A549 (cell line): ENCODE measurements around the gene TXN2. TPM values are rescaled to one million over a fixed set of nuclear protein-coding genes. Genes with fewer than 3 reads are reported as not detected.
A peak's percentile ranks its signal among the peaks of the same experiment; 100 is the strongest.

Experiments used
- ATAC-seq, 2 experiments: fragments of 200-7000 bp in 1 of 2; fragments of >200 bp in 1 of 2; cut with Nextera tagmentation in 1 of 2; cut with Tn5 transposase in 1 of 2; 3 replicates each; pipeline versions ENCODE4 v1.8.0 to v1.9.1; 2018 to 2020; ENCODE audit warnings: mild to moderate bottlenecking in 1 of 2, moderate library complexity in 1 of 2
- CTCF ChIA-PET: fragments of 300-600 bp; sonication (Branson Sonifier 250); formaldehyde crosslinking; extraction: SDS; loops from one replicate; lab custom pipeline; 2021; ENCODE audit warnings: antibody characterized with exemption, inconsistent platforms; lab: Yijun Ruan, JAX
- POLR2A ChIA-PET: fragments of 350-600 bp; formaldehyde crosslinking; extraction: SDS; loops from one replicate; lab custom pipeline; 2021; ENCODE audit warnings: antibody characterized with exemption, inconsistent platforms; lab: Yijun Ruan, JAX
- DNase-seq, 2 experiments: peaks; one replicate each; pipeline versions ENCODE4 v3.0.0 to v3.0.0-alpha.2; 2011 to 2016; ENCODE audit warnings: low read depth in 1 of 2, low spot score in 1 of 2
- FAIRE-seq: peaks from 2 replicates; lab custom pipeline; 2011; peaks lifted over from hg19 to GRCh38; lab: Jason Lieb, UNC
- H3K27ac ChIP-seq, 2 experiments: fragments of >200 bp; sonication (Bioruptor Twin); formaldehyde crosslinking; 3 replicates each; pipeline ENCODE4 v1.5.1; 2016 to 2017
- H3K4me1 ChIP-seq: fragments of >200 bp; sonication (Bioruptor Twin); formaldehyde crosslinking; 3 replicates; pipeline ENCODE4 v1.6.1; 2016
- H3K4me2 ChIP-seq: fragments of >200 bp; sonication (Bioruptor Twin); formaldehyde crosslinking; 3 replicates; pipeline ENCODE4 v1.6.1; 2016
- H3K4me3 ChIP-seq: fragments of >200 bp; sonication (Bioruptor Twin); formaldehyde crosslinking; 3 replicates; pipeline ENCODE4 v1.5.1; 2016
- H3K9me3 ChIP-seq: fragments of >200 bp; sonication (Bioruptor Twin); formaldehyde crosslinking; 3 replicates; pipeline ENCODE4 v1.6.1; 2016
- CBX2 ChIP-seq: fragments of 200-600 bp; sonication (generic); IDR thresholded peaks from 2 replicates; pipeline ENCODE4 v1.6.1; 2016; ENCODE audit warnings: low read depth, mild to moderate bottlenecking, borderline replicate concordance
- CEBPB ChIP-seq, 2 experiments: fragments of >200 bp in 1 of 2; sonication (Bioruptor Twin) in 1 of 2; formaldehyde crosslinking in 1 of 2; IDR thresholded peaks; 2 replicates each; pipeline ENCODE4 v1.6.1; 2012 to 2016
- CHD2 ChIP-seq: fragments of 150-350 bp; IDR thresholded peaks from 2 replicates; pipeline ENCODE4 v1.6.1; 2014; ENCODE audit warnings: low read length; ENCODE audit not compliant: partially characterized antibody
- EHF ChIP-seq: fragments of 250-450 bp; sonication (Bioruptor Pico); IDR thresholded peaks from 2 replicates; pipeline ENCODE4 v1.5.0; 2020; ENCODE audit warnings: mild to moderate bottlenecking
- EP300 ChIP-seq, 2 experiments: fragments of >200 bp; sonication (Bioruptor Twin); formaldehyde crosslinking; IDR thresholded peaks; 2 replicates in 1 of 2; 3 replicates in 1 of 2; pipeline ENCODE4 v1.6.1; 2016 to 2017
- FOSL2 ChIP-seq, 2 experiments: fragments of 450-650 bp in 1 of 2; fragments of >200 bp in 1 of 2; sonication (Bioruptor Twin) in 1 of 2; formaldehyde crosslinking; IDR thresholded peaks; 2 replicates each; pipeline versions ENCODE4 v1.5.0 to v1.6.1; 2016 to 2020; ENCODE audit warnings: mild to moderate bottlenecking in 1 of 2, moderate library complexity in 1 of 2
- GATA3 ChIP-seq: IDR thresholded peaks from 2 replicates; pipeline ENCODE4 v1.6.1; 2012; ENCODE audit warnings: borderline replicate concordance
- HEYL ChIP-seq: fragments of 250-450 bp; sonication (Bioruptor Pico); IDR thresholded peaks from 2 replicates; pipeline ENCODE4 v1.8.0; 2021; ENCODE audit warnings: mild to moderate bottlenecking, moderate library complexity
- HOXA7 ChIP-seq: fragments of 250-450 bp; sonication (Bioruptor Pico); IDR thresholded peaks from 2 replicates; pipeline ENCODE4 v1.5.0; 2020; ENCODE audit warnings: mild to moderate bottlenecking, moderate library complexity
- HOXB13 ChIP-seq: fragments of 250-450 bp; sonication (Bioruptor Pico); IDR thresholded peaks from 2 replicates; pipeline ENCODE4 v1.5.0; 2020; ENCODE audit warnings: low read depth, mild to moderate bottlenecking, moderate library complexity
- HOXB5 ChIP-seq: fragments of 250-450 bp; sonication (Bioruptor Pico); IDR thresholded peaks from 2 replicates; pipeline ENCODE4 v1.5.0; 2020; ENCODE audit warnings: mild to moderate bottlenecking, moderate library complexity
- JUNB ChIP-seq: fragments of >200 bp; sonication (Bioruptor Twin); formaldehyde crosslinking; IDR thresholded peaks from 2 replicates; pipeline ENCODE4 v1.6.1; 2016
- MAFK ChIP-seq: fragments of 450-650 bp; IDR thresholded peaks from 2 replicates; pipeline ENCODE4 v1.6.1; 2014; ENCODE audit not compliant: partially characterized antibody
- MYC ChIP-seq: IDR thresholded peaks from 2 replicates; pipeline ENCODE4 v1.6.1; 2012; ENCODE audit warnings: mild to moderate bottlenecking, inconsistent platforms, low read length, improper control_type of control experiment, borderline replicate concordance
- NPAS2 ChIP-seq: fragments of 250-450 bp; sonication (Bioruptor Pico); IDR thresholded peaks from 2 replicates; pipeline ENCODE4 v1.8.0; 2022; ENCODE audit warnings: mild to moderate bottlenecking, moderate library complexity, borderline replicate concordance
- POLR2AphosphoS2 ChIP-seq: conservative IDR thresholded peaks from 2 replicates; pipeline ENCODE4 v1.6.1; 2012; ENCODE audit warnings: low read length, improper control_type of control experiment, inconsistent platforms
- RARB ChIP-seq: fragments of 250-450 bp; sonication (Bioruptor Pico); IDR thresholded peaks from 2 replicates; pipeline ENCODE4 v1.8.0; 2021; ENCODE audit warnings: mild to moderate bottlenecking, moderate library complexity
- RCOR1 ChIP-seq: fragments of 150-350 bp; IDR thresholded peaks from 2 replicates; pipeline ENCODE4 v1.6.1; 2014; ENCODE audit warnings: antibody characterized with exemption, low read length, low read depth
- RNF2 ChIP-seq: fragments of 200-600 bp; sonication (generic); IDR thresholded peaks from 2 replicates; pipeline ENCODE4 v1.6.1; 2016; ENCODE audit warnings: low read depth, mild to moderate bottlenecking, antibody characterized with exemption, moderate library complexity, borderline replicate concordance
- ZFP36 ChIP-seq: fragments of 450-650 bp; IDR thresholded peaks from 2 replicates; pipeline ENCODE4 v1.6.1; 2014; ENCODE audit warnings: borderline replicate concordance; ENCODE audit not compliant: partially characterized antibody
- ZNF302 ChIP-seq: fragments of 250-450 bp; sonication (Bioruptor Pico); IDR thresholded peaks from 2 replicates; pipeline ENCODE4 v1.9.0; 2021; ENCODE audit warnings: inconsistent platforms, mild to moderate bottlenecking, moderate library complexity
- ZSCAN20 ChIP-seq: fragments of 250-450 bp; sonication (Bioruptor Pico); IDR thresholded peaks from 2 replicates; pipeline ENCODE4 v1.8.0; 2022; ENCODE audit warnings: mild to moderate bottlenecking, moderate library complexity
- WGBS: methylation state at CpG from one replicate; pipeline ENCODE4 v1.1.6; 2017; ENCODE audit errors: missing lambda C conversion rate; 5-methylcytosine and 5-hydroxymethylcytosine counted together
- polyA plus RNA-seq, 4 experiments: library from polyadenylated mRNA; depleted of rRNA in 3 of 4; stranded (reverse); fragments of >200 nt; fragmentation: RNase III in 1 of 4; extraction: RNeasy Plus Mini Kit Qiagen cat#74134 plus additional on column Dnase treatment in 1 of 4; gene quantifications; 2 replicates in 3 of 4; 3 replicates in 1 of 4; pipeline ENCODE4 v1.2.3, GENCODE V29; 2011 to 2017
- TF ChIP-seq, protein P1 (sequence below): fragments of 150-350 bp; IDR thresholded peaks from 2 replicates; pipeline ENCODE4 v1.6.1; 2014; ENCODE audit warnings: low read depth, mild to moderate bottlenecking, low read length
- TF ChIP-seq, protein P2 (sequence below): IDR thresholded peaks from 2 replicates; pipeline ENCODE4 v1.6.1; 2012
- TF ChIP-seq, protein P3 (sequence below): fragments of 250-450 bp; sonication (Bioruptor Pico); IDR thresholded peaks from 2 replicates; pipeline ENCODE4 v1.5.0; 2020; ENCODE audit warnings: low read depth, mild to moderate bottlenecking, moderate library complexity
- TF ChIP-seq, protein P4 (sequence below): fragments of >200 bp; sonication (Bioruptor Twin); formaldehyde crosslinking; IDR thresholded peaks from 3 replicates; pipeline ENCODE4 v1.6.1; 2016

The TXN2 gene
- polyA plus RNA-seq, 2 of the 4 experiments (the other 2 are of a cell fraction), result 82.2 to 89.6 TPM

DNA sequence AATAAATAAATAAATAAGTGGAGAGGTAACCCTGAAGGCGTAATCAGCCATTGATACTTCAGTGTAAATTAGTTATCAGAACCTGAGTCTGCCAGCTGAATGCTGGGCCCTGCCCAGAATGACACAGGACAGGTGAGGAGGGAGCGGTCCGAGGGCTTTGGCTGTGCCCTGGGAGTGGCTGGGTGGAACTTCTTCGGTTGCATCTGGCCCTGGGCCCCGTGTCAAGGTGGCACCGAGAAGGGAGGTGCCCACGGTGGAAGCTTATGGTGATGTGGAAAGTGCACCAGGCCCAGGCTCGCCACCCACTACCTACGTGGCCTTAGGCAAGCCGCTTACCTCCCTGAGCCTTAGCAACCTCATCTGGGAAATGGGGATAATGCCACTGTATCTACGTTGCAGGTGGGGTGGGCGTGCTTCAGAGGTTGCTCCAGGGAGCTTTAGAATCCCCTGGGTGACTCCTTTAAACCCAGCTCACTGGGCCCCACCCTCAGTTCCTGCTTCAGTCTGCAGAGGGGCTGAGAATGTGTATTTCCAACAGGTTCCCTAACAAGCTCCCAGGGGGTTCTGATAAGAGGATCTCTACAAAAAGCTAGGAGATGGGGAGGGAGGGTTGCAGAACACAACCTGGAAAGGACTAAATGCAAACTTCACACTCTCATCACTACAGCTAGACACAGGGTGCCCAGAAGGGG, 38.8 kb downstream of the TXN2 start:
- WGBS, result 90% methylated on average over 12 of the region's 12 CpGs
- TF ChIP-seq HOXB5 (CRISPR knock-in tag), result no peak
- no peak for TF ChIP-seq EHF (CRISPR knock-in tag)
- TF ChIP-seq HOXB13 (CRISPR knock-in tag), result no peak
- no peak for TF ChIP-seq FOSL2 (IDR thresholded peaks at IDR 0.05)
- no peak for TF ChIP-seq FOSL2 (CRISPR knock-in tag; IDR thresholded peaks at IDR 0.05)
- no peak for TF ChIP-seq CEBPB (IDR thresholded peaks at IDR 0.05)
- no peak for TF ChIP-seq RARB (CRISPR knock-in tag)
- TF ChIP-seq, protein P1, sequence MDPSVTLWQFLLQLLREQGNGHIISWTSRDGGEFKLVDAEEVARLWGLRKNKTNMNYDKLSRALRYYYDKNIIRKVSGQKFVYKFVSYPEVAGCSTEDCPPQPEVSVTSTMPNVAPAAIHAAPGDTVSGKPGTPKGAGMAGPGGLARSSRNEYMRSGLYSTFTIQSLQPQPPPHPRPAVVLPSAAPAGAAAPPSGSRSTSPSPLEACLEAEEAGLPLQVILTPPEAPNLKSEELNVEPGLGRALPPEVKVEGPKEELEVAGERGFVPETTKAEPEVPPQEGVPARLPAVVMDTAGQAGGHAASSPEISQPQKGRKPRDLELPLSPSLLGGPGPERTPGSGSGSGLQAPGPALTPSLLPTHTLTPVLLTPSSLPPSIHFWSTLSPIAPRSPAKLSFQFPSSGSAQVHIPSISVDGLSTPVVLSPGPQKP, result no peak
- TF ChIP-seq ZSCAN20, result no peak
- no peak for TF ChIP-seq ZNF302 (CRISPR knock-in tag)
- TF ChIP-seq ZFP36, result no peak
- TF ChIP-seq CBX2, result no peak
- FAIRE-seq (no peak), ATAC-seq (no peak), DNase-seq (no peak)
- no peak overlapping the region for H3K4me2 ChIP-seq
- ChIA-PET POLR2A (interaction anchor here (0.6 kb wide), 1 partner anchor 22 kb away, joined by 4 read pairs; no protein-coding TSS in a partner anchor), CTCF (interaction anchor here (0.8 kb wide), 1 partner anchor 12 kb away, joined by 3 read pairs; no protein-coding TSS in a partner anchor)
- H3K27ac ChIP-seq, result peak overlapping the region in 1 of 2 experiments; percentile 54; a peak in 2 of 6 replicates
- H3K4me3 ChIP-seq, result no peak overlapping the region
- H3K9me3 ChIP-seq, result no peaks in the 10 kb centered on the region
- H3K4me1 ChIP-seq, result peaks cover 33% of the 10 kb centered on the region

DNA sequence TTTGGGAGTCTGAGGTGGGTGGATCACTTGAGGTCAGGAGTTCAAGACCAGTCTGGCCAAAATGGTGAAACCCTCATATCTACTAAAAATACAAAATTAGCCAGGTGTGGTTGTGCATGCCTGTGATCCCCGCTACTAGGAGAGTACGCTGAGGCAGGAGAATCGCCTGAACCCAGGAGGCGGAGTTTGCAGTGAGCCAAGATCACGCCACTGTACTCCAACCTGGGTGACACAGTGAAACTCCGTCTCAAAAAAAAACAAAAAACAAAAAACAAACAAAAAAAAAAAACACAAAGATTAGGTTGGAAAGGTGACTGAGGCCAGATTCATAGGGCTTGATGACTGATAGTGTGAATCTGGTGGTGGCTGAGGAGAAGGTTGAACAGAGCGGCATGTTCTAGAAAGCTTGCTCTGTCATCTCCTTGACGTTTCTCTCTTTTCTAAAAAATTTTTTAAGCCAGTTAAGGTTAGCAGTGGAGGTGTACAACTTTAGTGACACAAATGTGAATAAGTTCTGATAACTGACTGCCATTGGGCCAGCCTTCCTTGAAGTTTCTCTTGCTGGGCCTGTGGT, 40.9 kb downstream of the TXN2 start:
- H3K4me3 ChIP-seq, result no peak overlapping the region
- H3K9me3 ChIP-seq, result no peaks in the 10 kb centered on the region
- peak overlapping the region; percentile 69 to 79 for H3K27ac ChIP-seq
- TF ChIP-seq RNF2, result no peak
- TF ChIP-seq JUNB, result no peak
- TF ChIP-seq, all 56 proteins: peak for 0
- peaks cover 44% of the 10 kb centered on the region for H3K4me1 ChIP-seq
- H3K4me2 ChIP-seq, result peak overlapping the region; percentile 58
- 79% methylated on average over 8 of the region's 8 CpGs for WGBS
- CTCF ChIA-PET, result interaction anchor here (0.7 to 1.3 kb wide), 2 partner anchors 23 to 71 kb away, joined by 3 to 4 read pairs; no protein-coding TSS in a partner anchor
- FAIRE-seq, result no peak
- no peak for DNase-seq
- POLR2A ChIA-PET, result interaction anchor here (1.1 kb wide), 1 partner anchor 53 kb away, joined by 3 read pairs; the partner anchor contains the start of gene MYH9
- ATAC-seq, result no peak

DNA sequence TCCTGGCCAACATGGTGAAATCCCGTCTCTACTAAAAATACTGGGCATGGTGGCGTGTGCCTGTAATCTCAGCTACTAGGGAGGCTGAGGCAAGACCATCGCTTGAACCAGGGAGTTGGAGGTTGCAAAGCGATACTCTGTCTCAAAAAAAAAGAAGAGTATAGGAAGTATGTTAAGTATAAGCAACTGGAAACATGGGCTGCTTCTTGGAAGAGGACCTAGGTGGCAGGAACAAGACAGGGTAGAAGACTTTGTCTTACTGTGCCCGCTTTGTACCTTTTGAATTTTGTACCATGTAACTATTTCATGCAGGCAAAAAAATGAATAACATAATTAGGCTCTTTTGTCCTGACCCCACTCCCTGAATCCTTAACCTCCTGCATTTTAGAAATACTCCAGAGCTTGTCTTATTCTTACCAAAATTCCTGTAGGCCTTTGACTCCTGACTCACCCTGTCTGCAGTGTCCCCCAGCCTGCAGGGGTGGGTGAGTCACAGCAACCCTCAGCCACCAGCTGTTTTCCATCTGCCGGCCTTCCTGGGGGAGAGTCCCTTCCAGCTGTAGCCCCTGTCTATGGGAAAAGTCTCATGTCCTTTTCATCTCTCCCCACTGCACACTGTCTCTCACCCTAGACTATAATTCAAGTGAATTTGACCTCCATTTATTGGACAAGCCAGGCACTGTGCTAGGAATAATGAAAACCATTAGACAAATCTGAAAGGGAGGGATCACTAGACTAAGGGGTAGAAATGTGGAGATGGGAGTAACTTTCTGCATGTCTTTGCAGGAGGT, 41.8 kb downstream of the TXN2 start:
- WGBS, result 70% methylated on average over 6 of the region's 6 CpGs
- Histone ChIP-seq H3K4me2 (peak overlapping the region; percentile 58), H3K4me3 (no peak overlapping the region), H3K4me1 (peaks cover 48% of the 10 kb centered on the region), H3K9me3 (no peaks in the 10 kb centered on the region), H3K27ac (peak overlapping the region; percentile 69 to 79)
- ChIA-PET CTCF (interaction anchor here (0.8 to 1.5 kb wide), 5 partner anchors 11 to 139 kb away, joined by 3 to 6 read pairs (median 3); no protein-coding TSS in a partner anchor), POLR2A (interaction anchor here (1.1 kb wide), 1 partner anchor 52 kb away, joined by 3 read pairs; the partner anchor contains the start of gene MYH9)
- DNase-seq, result peak; percentile 55 to 85
- ATAC-seq, result peak; percentile 86 to 92
- no peak for FAIRE-seq
- TF ChIP-seq MYC (no peak), GATA3 (no peak; the same call in 1 of the 2 replicates), HEYL (CRISPR knock-in tag) (no peak), MAFK (no peak), HOXA7 (CRISPR knock-in tag) (no peak), POLR2AphosphoS2 (no peak), EP300 (IDR thresholded peaks at IDR 0.05) (no peak), CHD2 (no peak), RNF2 (no peak), JUNB (peak; percentile 58), FOSL2 (IDR thresholded peaks at IDR 0.05) (peak; percentile 52; the same call in 1 of the 2 replicates), FOSL2 (CRISPR knock-in tag; IDR thresholded peaks at IDR 0.05) (peak; percentile 89), NPAS2 (CRISPR knock-in tag) (no peak), HOXB5 (CRISPR knock-in tag) (no peak), RCOR1 (no peak)
- TF ChIP-seq, protein P2, sequence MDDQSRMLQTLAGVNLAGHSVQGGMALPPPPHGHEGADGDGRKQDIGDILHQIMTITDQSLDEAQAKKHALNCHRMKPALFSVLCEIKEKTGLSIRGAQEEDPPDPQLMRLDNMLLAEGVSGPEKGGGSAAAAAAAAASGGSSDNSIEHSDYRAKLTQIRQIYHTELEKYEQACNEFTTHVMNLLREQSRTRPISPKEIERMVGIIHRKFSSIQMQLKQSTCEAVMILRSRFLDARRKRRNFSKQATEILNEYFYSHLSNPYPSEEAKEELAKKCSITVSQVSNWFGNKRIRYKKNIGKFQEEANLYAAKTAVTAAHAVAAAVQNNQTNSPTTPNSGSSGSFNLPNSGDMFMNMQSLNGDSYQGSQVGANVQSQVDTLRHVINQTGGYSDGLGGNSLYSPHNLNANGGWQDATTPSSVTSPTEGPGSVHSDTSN, result peak; percentile 80; the same call in 1 of the 2 replicates
- TF ChIP-seq, protein P3, sequence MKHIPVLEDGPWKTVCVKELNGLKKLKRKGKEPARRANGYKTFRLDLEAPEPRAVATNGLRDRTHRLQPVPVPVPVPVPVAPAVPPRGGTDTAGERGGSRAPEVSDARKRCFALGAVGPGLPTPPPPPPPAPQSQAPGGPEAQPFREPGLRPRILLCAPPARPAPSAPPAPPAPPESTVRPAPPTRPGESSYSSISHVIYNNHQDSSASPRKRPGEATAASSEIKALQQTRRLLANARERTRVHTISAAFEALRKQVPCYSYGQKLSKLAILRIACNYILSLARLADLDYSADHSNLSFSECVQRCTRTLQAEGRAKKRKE (CRISPR knock-in tag), result 0 out of 2 replicates have a peak, but pooled peaks have one; percentile 26
- TF ChIP-seq, protein P4, sequence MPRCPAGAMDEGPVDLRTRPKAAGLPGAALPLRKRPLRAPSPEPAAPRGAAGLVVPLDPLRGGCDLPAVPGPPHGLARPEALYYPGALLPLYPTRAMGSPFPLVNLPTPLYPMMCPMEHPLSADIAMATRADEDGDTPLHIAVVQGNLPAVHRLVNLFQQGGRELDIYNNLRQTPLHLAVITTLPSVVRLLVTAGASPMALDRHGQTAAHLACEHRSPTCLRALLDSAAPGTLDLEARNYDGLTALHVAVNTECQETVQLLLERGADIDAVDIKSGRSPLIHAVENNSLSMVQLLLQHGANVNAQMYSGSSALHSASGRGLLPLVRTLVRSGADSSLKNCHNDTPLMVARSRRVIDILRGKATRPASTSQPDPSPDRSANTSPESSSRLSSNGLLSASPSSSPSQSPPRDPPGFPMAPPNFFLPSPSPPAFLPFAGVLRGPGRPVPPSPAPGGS, result no peak
